ENCODE results near the gene JUNB. TPM values are rescaled to one million over a fixed set of nuclear protein-coding genes. Genes with fewer than 3 reads are reported as not detected.
"Not testable (repeated sequence)": the region's sequence is repeated elsewhere in the genome, so short reads cannot be mapped to it uniquely, and the experiment has no call there.

Gene JUNB
- total RNA-seq, 1 donor from 2014 or later: 101 TPM

DNA sequence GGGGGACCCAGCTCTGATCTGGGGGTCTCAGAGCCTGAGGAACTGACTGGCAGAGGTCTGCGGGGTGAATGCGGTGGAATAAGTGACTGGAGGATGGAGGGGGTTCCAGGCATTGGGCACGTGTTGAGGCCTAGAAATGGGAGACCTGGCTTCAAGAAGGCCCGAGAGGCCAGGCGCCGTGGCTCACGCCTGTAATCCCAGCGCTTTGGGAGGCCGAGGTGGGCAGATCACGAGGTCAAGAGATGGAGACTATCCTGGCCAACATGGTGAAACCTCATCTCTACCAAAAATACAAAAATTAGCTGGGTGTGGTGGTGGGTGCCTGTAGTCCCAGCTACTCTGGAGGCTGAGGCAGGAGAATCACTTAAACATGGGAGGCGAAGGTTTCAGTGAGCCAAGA is 26.5 kb downstream of the JUNB start:
- not testable (repeated sequence) for H3K27me3 Mint-ChIP-seq (ENCODE audit: low read depth, unreplicated experiment); H3K4me2 ChIP-seq (ENCODE audit: low read length); H3K4me1 Mint-ChIP-seq (ENCODE audit: low read depth, unreplicated experiment); H3K79me2 ChIP-seq (ENCODE audit: insufficient read depth, low read length); DNase-seq (ENCODE audit: low read depth); H2AFZ ChIP-seq (ENCODE audit: low read depth, low read length); H3K4me1 ChIP-seq (ENCODE audit: insufficient read depth, low read length); H3K4me3 ChIP-seq (ENCODE audit: insufficient read depth, low read depth, low read length); H3K27me3 ChIP-seq (ENCODE audit: insufficient read depth, low read length); H3K36me3 Mint-ChIP-seq (ENCODE audit: low read depth, unreplicated experiment); FAIRE-seq; H3K27ac Mint-ChIP-seq (ENCODE audit: unreplicated experiment); H3K9me3 Mint-ChIP-seq (ENCODE audit: unreplicated experiment); H4K20me1 ChIP-seq (ENCODE audit: insufficient read depth, low read length); H3K36me3 ChIP-seq (ENCODE audit: insufficient read depth, low read length); H3K27ac ChIP-seq (ENCODE audit: low read depth, low read length); H3K9ac ChIP-seq (ENCODE audit: low read length); H3K4me3 Mint-ChIP-seq (ENCODE audit: unreplicated experiment); H3K9me3 ChIP-seq (ENCODE audit: insufficient read depth, low read depth, low read length)

DNA sequence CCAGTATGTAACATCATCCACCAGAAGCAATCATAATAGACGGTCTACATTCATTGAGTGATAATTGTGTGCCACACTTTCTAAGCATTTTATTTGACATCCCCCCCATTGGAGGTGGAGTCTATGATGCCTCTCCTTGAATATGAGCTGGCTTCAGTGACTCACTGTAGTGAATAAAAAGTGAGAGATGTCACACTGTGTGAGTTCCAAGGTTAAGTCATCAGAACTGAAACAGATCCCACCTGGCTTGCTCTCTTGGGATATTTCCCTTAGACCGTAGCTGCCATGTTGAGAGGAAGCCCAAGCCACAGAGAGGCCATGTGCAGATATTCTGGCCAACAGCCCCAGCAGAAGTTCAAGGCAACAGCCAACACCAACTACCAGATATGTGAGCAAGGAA is 30.5 kb downstream of the JUNB start:
- no peak overlapping the region for H3K9ac ChIP-seq (ENCODE audit: low read length)
- peaks cover 3% of the 10 kb centered on the region for H3K9me3 ChIP-seq (ENCODE audit: insufficient read depth, low read depth, low read length)
- TF ChIP-seq EZH2 (IDR thresholded peaks at IDR 0.05; ENCODE audit: insufficient read depth, low read length): no peak
- TF ChIP-seq, protein P1, sequence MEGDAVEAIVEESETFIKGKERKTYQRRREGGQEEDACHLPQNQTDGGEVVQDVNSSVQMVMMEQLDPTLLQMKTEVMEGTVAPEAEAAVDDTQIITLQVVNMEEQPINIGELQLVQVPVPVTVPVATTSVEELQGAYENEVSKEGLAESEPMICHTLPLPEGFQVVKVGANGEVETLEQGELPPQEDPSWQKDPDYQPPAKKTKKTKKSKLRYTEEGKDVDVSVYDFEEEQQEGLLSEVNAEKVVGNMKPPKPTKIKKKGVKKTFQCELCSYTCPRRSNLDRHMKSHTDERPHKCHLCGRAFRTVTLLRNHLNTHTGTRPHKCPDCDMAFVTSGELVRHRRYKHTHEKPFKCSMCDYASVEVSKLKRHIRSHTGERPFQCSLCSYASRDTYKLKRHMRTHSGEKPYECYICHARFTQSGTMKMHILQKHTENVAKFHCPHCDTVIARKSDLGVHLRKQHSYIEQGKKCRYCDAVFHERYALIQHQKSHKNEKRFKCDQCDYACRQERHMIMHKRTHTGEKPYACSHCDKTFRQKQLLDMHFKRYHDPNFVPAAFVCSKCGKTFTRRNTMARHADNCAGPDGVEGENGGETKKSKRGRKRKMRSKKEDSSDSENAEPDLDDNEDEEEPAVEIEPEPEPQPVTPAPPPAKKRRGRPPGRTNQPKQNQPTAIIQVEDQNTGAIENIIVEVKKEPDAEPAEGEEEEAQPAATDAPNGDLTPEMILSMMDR (IDR thresholded peaks at IDR 0.05; ENCODE audit: insufficient read depth, low read depth, low read length): no peak
- no peak overlapping the region for H2AFZ ChIP-seq (ENCODE audit: low read depth, low read length)
- no peaks in the 10 kb centered on the region for H3K9me3 Mint-ChIP-seq (ENCODE audit: unreplicated experiment)
- no peaks in the 10 kb centered on the region for H3K4me1 Mint-ChIP-seq (ENCODE audit: low read depth, unreplicated experiment)
- peaks cover 3% of the 10 kb centered on the region for H3K36me3 Mint-ChIP-seq (ENCODE audit: low read depth, unreplicated experiment)
- H3K79me2 ChIP-seq (ENCODE audit: insufficient read depth, low read length): no peaks in the 10 kb centered on the region
- H3K27ac Mint-ChIP-seq (ENCODE audit: unreplicated experiment): no peak overlapping the region
- H3K4me3 ChIP-seq (ENCODE audit: insufficient read depth, low read depth, low read length): no peak overlapping the region
- no peak for FAIRE-seq
- no peaks in the 10 kb centered on the region for H3K4me1 ChIP-seq (ENCODE audit: insufficient read depth, low read length)
- peaks cover 12% of the 10 kb centered on the region for H3K27me3 Mint-ChIP-seq (ENCODE audit: low read depth, unreplicated experiment)
- no peaks in the 10 kb centered on the region for H4K20me1 ChIP-seq (ENCODE audit: insufficient read depth, low read length)
- H3K4me3 Mint-ChIP-seq (ENCODE audit: unreplicated experiment): no peak overlapping the region
- no peaks in the 10 kb centered on the region for H3K36me3 ChIP-seq (ENCODE audit: insufficient read depth, low read length)
- H3K27me3 ChIP-seq (ENCODE audit: insufficient read depth, low read length): no peaks in the 10 kb centered on the region
- no peak overlapping the region for H3K27ac ChIP-seq (ENCODE audit: low read depth, low read length)
- no peak for DNase-seq (ENCODE audit: low read depth)
- H3K4me2 ChIP-seq (ENCODE audit: low read length): no peak overlapping the region

DNA sequence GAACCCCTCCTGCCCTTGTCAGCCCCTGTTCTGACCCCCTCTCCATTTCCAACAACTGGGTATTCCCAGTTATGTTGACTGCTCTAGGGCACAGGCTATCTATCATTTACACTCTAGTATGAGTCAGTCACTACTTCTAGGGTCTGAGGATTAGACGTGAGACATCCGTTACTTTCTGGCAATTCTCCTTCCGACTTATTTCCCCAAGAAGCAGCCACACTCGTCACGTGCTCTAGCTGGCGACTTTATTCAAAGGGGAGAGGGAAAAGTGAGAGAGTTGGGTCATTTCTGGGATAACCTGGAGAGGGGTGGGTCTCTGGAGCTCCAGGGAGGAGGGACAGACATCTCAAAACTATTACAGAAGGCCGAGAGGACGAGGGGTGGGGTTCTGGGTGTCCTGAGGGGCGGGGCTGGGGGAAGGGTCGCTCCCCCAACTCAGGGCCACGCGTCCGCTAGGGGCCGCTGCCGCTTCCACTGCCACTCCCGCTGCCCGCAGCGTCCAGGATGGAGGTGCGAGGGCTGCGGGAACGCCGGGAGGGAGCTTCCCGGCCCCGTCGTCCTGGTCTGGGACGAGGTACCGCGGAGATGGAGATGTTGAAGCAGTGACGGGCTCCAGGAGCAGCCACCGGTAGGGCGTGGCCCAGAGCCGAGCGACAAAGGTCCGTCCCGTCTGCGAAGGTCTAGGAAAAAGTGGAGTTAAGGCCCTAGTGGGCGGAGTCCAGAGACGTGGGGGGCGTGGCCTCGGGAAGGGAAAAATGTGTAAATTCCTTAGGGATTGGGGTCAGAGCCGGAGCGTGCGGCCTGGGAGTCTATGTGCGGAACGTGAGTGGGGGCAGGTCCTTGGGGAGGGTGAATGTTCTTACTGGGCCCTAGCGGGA is 34.2 kb downstream of the JUNB start:
- H3K36me3 ChIP-seq (ENCODE audit: insufficient read depth, low read length): no peaks in the 10 kb centered on the region
- H3K27me3 Mint-ChIP-seq (ENCODE audit: low read depth, unreplicated experiment): peaks cover 20% of the 10 kb centered on the region
- H3K4me1 Mint-ChIP-seq (ENCODE audit: low read depth, unreplicated experiment): no peaks in the 10 kb centered on the region
- peaks cover 3% of the 10 kb centered on the region for H3K9me3 ChIP-seq (ENCODE audit: insufficient read depth, low read depth, low read length)
- peaks cover 3% of the 10 kb centered on the region for H3K36me3 Mint-ChIP-seq (ENCODE audit: low read depth, unreplicated experiment)
- no peak overlapping the region for H3K9ac ChIP-seq (ENCODE audit: low read length)
- no peak overlapping the region for H3K4me3 ChIP-seq (ENCODE audit: insufficient read depth, low read depth, low read length)
- H3K4me2 ChIP-seq (ENCODE audit: low read length): peak overlapping the region; percentile 58
- no peaks in the 10 kb centered on the region for H3K27me3 ChIP-seq (ENCODE audit: insufficient read depth, low read length)
- peak overlapping the region; percentile 52 for H2AFZ ChIP-seq (ENCODE audit: low read depth, low read length)
- H3K27ac ChIP-seq (ENCODE audit: low read depth, low read length): no peak overlapping the region
- TF ChIP-seq, protein P1 (IDR thresholded peaks at IDR 0.05; ENCODE audit: insufficient read depth, low read depth, low read length): peak; percentile 14
- TF ChIP-seq EZH2 (IDR thresholded peaks at IDR 0.05; ENCODE audit: insufficient read depth, low read length): no peak
- no peaks in the 10 kb centered on the region for H4K20me1 ChIP-seq (ENCODE audit: insufficient read depth, low read length)
- H3K27ac Mint-ChIP-seq (ENCODE audit: unreplicated experiment): no peak overlapping the region
- H3K79me2 ChIP-seq (ENCODE audit: insufficient read depth, low read length): no peaks in the 10 kb centered on the region
- H3K9me3 Mint-ChIP-seq (ENCODE audit: unreplicated experiment): no peaks in the 10 kb centered on the region
- no peak overlapping the region for H3K4me3 Mint-ChIP-seq (ENCODE audit: unreplicated experiment)
- FAIRE-seq: no peak
- DNase-seq (ENCODE audit: low read depth): no peak
- no peaks in the 10 kb centered on the region for H3K4me1 ChIP-seq (ENCODE audit: insufficient read depth, low read length)

Measured in astrocyte (in vitro differentiated cells and primary cell).